ENCODE measurements around the gene ZMIZ2.
"Not testable (repeated sequence)": the region's sequence is repeated elsewhere in the genome, so short reads cannot be mapped to it uniquely, and the experiment has no call there.

The ZMIZ2 gene

GRCh38 chr7:44768628-44769371 lies 20.2 kb downstream of the ZMIZ2 start:
- no peaks in the 10 kb centered on the region for H3K9me3 ChIP-seq (ENCODE audit: control insufficient read depth, low read depth, low read length)
- H3K9ac ChIP-seq (ENCODE audit: low read length), result no peak overlapping the region
- H3K27me3 ChIP-seq (ENCODE audit: control insufficient read depth, insufficient read depth, low read length), result no peaks in the 10 kb centered on the region
- H3K27ac ChIP-seq (ENCODE audit: low read length), result no peak overlapping the region
- H3K36me3 ChIP-seq (ENCODE audit: control insufficient read depth, low read depth, low read length), result peaks cover 38% of the 10 kb centered on the region
- no peak overlapping the region for H3K4me3 ChIP-seq (ENCODE audit: low read length)
- H3K4me1 ChIP-seq (ENCODE audit: control insufficient read depth, low read depth, low read length), result no peaks in the 10 kb centered on the region

DNA sequence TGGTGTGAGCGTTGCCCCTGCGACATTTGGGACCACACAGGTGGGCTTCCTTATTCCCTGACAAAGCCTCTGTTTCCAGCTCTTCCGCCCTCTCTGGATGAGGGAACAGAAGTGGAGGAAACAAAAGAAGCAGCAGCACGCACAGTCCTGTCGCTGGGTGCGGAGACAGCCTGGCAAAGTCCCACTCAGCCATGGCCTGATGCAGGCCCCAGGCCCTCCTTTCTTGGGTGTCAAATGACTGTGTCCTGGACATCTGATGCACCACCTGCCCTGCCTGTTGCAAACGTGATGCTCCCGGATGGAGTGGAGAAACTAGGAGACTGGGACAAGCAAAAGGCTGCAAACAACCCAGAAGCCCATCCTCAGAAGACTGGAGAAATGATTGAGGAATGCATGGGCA lies 20.7 kb downstream of the ZMIZ2 start:
- Histone ChIP-seq H3K9me3 (ENCODE audit: control insufficient read depth, low read depth, low read length) (no peaks in the 10 kb centered on the region), H3K4me3 (ENCODE audit: low read length) (no peak overlapping the region), H3K27ac (ENCODE audit: low read length) (no peak overlapping the region), H3K36me3 (ENCODE audit: control insufficient read depth, low read depth, low read length) (peaks cover 32% of the 10 kb centered on the region), H3K9ac (ENCODE audit: low read length) (no peak overlapping the region), H3K4me1 (ENCODE audit: control insufficient read depth, low read depth, low read length) (no peaks in the 10 kb centered on the region), H3K27me3 (ENCODE audit: control insufficient read depth, insufficient read depth, low read length) (no peaks in the 10 kb centered on the region)

DNA sequence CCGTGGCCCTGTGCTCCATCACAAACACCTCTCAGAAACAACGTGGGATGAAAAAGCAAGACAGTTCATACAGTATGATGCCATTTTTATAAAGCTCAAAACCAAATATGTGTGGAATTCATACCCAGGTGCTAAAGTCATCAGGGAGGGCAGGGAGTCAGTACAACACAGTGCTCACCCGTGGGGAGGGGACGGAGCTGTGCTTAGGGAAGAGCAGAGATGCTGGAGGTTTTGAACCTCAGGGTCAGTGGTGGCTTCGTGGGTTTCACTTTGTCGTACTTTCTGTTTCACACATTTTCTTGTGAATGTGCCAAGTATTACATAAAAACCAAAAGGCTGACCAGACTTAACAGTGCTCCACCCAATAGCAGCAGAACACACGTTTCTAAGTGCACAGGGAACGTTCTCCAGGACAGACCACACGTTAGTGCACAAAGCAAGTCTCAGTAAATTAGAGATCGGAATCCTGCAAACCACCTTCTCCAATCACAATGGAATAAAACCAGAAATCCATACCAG lies 21.2 kb downstream of the ZMIZ2 start:
- H3K9ac ChIP-seq (ENCODE audit: low read length), result no peak overlapping the region
- no peak overlapping the region for H3K27ac ChIP-seq (ENCODE audit: low read length)
- no peaks in the 10 kb centered on the region for H3K4me1 ChIP-seq (ENCODE audit: control insufficient read depth, low read depth, low read length)
- H3K9me3 ChIP-seq (ENCODE audit: control insufficient read depth, low read depth, low read length), result no peaks in the 10 kb centered on the region
- no peaks in the 10 kb centered on the region for H3K27me3 ChIP-seq (ENCODE audit: control insufficient read depth, insufficient read depth, low read length)
- no peak overlapping the region for H3K4me3 ChIP-seq (ENCODE audit: low read length)
- H3K36me3 ChIP-seq (ENCODE audit: control insufficient read depth, low read depth, low read length), result peaks cover 28% of the 10 kb centered on the region

DNA sequence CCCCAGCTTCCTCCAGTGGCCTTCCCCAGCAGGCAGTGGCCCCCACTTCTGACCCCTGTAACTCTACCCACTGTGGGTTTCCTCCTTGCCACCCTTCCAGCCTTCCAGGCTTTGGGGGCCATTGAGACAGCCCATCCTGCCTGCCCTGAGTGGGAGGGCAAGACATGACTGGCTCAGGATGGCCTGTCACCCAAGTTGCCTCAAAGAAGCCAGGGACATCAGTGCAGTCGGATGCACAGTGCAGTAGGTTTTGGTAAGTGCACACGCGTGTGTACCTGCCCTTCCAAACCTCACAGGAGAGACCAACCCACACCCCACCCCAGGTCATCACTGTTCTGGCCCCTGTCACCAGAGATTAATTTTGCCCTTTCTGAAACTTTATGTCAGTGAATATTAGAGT lies 22.7 kb downstream of the ZMIZ2 start:
- Histone ChIP-seq H3K27ac (ENCODE audit: low read length) (no peak overlapping the region), H3K27me3 (ENCODE audit: control insufficient read depth, insufficient read depth, low read length) (no peaks in the 10 kb centered on the region), H3K9ac (ENCODE audit: low read length) (no peak overlapping the region), H3K4me1 (ENCODE audit: control insufficient read depth, low read depth, low read length) (no peaks in the 10 kb centered on the region), H3K4me3 (ENCODE audit: low read length) (no peak overlapping the region), H3K9me3 (ENCODE audit: control insufficient read depth, low read depth, low read length) (no peaks in the 10 kb centered on the region), H3K36me3 (ENCODE audit: control insufficient read depth, low read depth, low read length) (peaks cover 13% of the 10 kb centered on the region)

GRCh38 chr7:44772440-44772839 lies 23.8 kb downstream of the ZMIZ2 start:
- H3K27me3 ChIP-seq (ENCODE audit: control insufficient read depth, insufficient read depth, low read length), result no peaks in the 10 kb centered on the region
- H3K36me3 ChIP-seq (ENCODE audit: control insufficient read depth, low read depth, low read length), result peaks cover 2% of the 10 kb centered on the region
- no peaks in the 10 kb centered on the region for H3K9me3 ChIP-seq (ENCODE audit: control insufficient read depth, low read depth, low read length)
- H3K4me3 ChIP-seq (ENCODE audit: low read length), result no peak overlapping the region
- no peak overlapping the region for H3K9ac ChIP-seq (ENCODE audit: low read length)
- no peaks in the 10 kb centered on the region for H3K4me1 ChIP-seq (ENCODE audit: control insufficient read depth, low read depth, low read length)
- H3K27ac ChIP-seq (ENCODE audit: low read length), result no peak overlapping the region

GRCh38 chr7:44772867-44773266 lies 24.2 kb downstream of the ZMIZ2 start:
- no peak overlapping the region for H3K9ac ChIP-seq (ENCODE audit: low read length)
- H3K36me3 ChIP-seq (ENCODE audit: control insufficient read depth, low read depth, low read length), result no peaks in the 10 kb centered on the region
- H3K4me3 ChIP-seq (ENCODE audit: low read length), result no peak overlapping the region
- H3K27me3 ChIP-seq (ENCODE audit: control insufficient read depth, insufficient read depth, low read length), result no peaks in the 10 kb centered on the region
- H3K27ac ChIP-seq (ENCODE audit: low read length), result no peak overlapping the region
- H3K9me3 ChIP-seq (ENCODE audit: control insufficient read depth, low read depth, low read length), result no peaks in the 10 kb centered on the region
- no peaks in the 10 kb centered on the region for H3K4me1 ChIP-seq (ENCODE audit: control insufficient read depth, low read depth, low read length)

DNA sequence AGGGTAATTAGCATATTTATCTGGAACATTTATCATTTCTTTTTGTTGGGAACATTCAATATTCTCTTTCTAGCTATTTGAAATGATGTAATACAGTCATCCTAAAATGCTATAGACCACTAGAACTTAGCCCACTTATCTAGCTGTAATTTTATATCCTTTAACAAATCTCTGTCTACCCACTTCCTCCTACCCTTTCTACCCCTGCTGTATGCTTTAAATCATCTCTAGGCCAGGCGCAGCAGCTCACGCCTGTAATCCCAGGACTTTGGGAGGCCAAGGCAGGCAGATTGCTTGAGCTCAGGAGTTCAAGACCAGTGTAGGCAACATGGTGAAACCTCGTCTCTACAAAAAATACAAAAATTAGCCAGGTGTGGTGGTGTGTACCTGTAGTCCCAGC lies 25.8 kb downstream of the ZMIZ2 start:
- not testable (repeated sequence) for H3K4me1 ChIP-seq (ENCODE audit: control insufficient read depth, low read depth, low read length); H3K4me3 ChIP-seq (ENCODE audit: low read length); H3K27me3 ChIP-seq (ENCODE audit: control insufficient read depth, insufficient read depth, low read length); H3K36me3 ChIP-seq (ENCODE audit: control insufficient read depth, low read depth, low read length); H3K9me3 ChIP-seq (ENCODE audit: control insufficient read depth, low read depth, low read length); H3K9ac ChIP-seq (ENCODE audit: low read length); H3K27ac ChIP-seq (ENCODE audit: low read length)

DNA sequence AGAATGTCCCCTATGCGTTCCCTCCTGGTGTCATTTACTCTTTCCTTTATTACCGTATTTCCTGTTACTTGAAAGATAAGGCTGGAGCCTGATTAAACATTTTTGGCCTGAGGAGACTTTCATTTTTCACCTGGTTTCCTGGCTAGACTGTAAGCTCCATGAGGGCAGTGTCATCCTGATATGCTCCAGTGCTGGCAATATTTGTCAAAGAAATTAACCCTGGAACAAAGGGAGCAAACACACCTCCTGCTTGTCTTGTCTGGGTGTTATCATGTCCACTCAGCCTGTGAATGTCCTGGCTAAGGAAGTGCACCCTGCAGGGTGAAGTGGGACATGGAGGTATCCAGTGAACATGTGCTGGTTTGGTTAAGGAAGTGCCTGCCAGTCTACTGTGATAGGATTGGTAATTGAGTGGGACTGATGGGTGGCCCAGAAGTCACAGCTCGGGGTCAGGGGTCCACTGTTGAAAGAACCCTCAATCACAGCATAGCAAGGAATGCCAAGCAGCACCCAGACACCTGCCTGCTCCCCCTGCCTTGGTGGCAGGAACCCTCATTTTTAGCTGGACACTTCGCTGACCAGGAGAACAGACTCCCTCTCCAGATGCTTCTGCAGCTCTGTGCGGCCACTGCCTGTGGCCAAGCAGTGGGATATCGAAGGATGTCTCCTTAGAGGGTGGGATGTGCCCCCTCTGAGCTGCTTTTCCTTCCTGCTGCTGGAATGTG lies 26.9 kb downstream of the ZMIZ2 start:
- no peak overlapping the region for H3K4me3 ChIP-seq (ENCODE audit: low read length)
- H3K27me3 ChIP-seq (ENCODE audit: control insufficient read depth, insufficient read depth, low read length), result no peaks in the 10 kb centered on the region
- no peaks in the 10 kb centered on the region for H3K36me3 ChIP-seq (ENCODE audit: control insufficient read depth, low read depth, low read length)
- H3K9me3 ChIP-seq (ENCODE audit: control insufficient read depth, low read depth, low read length), result no peaks in the 10 kb centered on the region
- H3K4me1 ChIP-seq (ENCODE audit: control insufficient read depth, low read depth, low read length), result no peaks in the 10 kb centered on the region
- no peak overlapping the region for H3K27ac ChIP-seq (ENCODE audit: low read length)
- no peak overlapping the region for H3K9ac ChIP-seq (ENCODE audit: low read length)

DNA sequence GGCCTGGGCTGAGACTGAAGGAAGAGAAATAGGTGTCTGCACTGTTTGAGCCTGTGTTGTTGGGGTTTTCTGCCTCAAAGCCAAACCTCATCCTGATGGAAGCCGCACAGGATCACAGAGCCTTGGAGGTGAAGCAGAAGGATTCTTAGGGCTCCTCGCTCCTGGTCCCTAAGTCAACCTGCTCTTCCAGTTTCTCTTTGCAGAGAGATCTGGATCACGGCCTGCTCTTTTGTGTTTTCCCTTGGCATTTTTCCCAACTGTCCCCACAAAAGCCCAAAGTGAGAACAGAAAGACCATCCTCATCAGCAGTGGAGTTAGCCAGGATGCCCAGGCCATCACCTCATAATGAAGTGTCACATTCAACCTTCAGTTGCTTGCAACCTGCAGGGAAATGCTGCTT lies 27.6 kb downstream of the ZMIZ2 start:
- Histone ChIP-seq H3K4me1 (ENCODE audit: control insufficient read depth, low read depth, low read length) (no peaks in the 10 kb centered on the region), H3K9me3 (ENCODE audit: control insufficient read depth, low read depth, low read length) (no peaks in the 10 kb centered on the region), H3K9ac (ENCODE audit: low read length) (no peak overlapping the region), H3K4me3 (ENCODE audit: low read length) (no peak overlapping the region), H3K27ac (ENCODE audit: low read length) (no peak overlapping the region), H3K36me3 (ENCODE audit: control insufficient read depth, low read depth, low read length) (no peaks in the 10 kb centered on the region), H3K27me3 (ENCODE audit: control insufficient read depth, insufficient read depth, low read length) (no peaks in the 10 kb centered on the region)

GRCh38 chr7:44782460-44782859 lies 33.8 kb downstream of the ZMIZ2 start:
- Histone ChIP-seq H3K36me3 (ENCODE audit: control insufficient read depth, low read depth, low read length) (no peaks in the 10 kb centered on the region), H3K4me1 (ENCODE audit: control insufficient read depth, low read depth, low read length) (no peaks in the 10 kb centered on the region), H3K27me3 (ENCODE audit: control insufficient read depth, insufficient read depth, low read length) (no peaks in the 10 kb centered on the region), H3K9ac (ENCODE audit: low read length) (no peak overlapping the region), H3K27ac (ENCODE audit: low read length) (no peak overlapping the region), H3K9me3 (ENCODE audit: control insufficient read depth, low read depth, low read length) (no peaks in the 10 kb centered on the region), H3K4me3 (ENCODE audit: low read length) (no peak overlapping the region)

- no peak overlapping the region for H3K27ac ChIP-seq (ENCODE audit: low read length)
- no peak overlapping the region for H3K4me3 ChIP-seq (ENCODE audit: low read length)
- no peaks in the 10 kb centered on the region for H3K9me3 ChIP-seq (ENCODE audit: control insufficient read depth, low read depth, low read length)
- no peak overlapping the region for H3K9ac ChIP-seq (ENCODE audit: low read length)
- H3K27me3 ChIP-seq (ENCODE audit: control insufficient read depth, insufficient read depth, low read length), result no peaks in the 10 kb centered on the region
- H3K36me3 ChIP-seq (ENCODE audit: control insufficient read depth, low read depth, low read length), result no peaks in the 10 kb centered on the region
- H3K4me1 ChIP-seq (ENCODE audit: control insufficient read depth, low read depth, low read length), result no peaks in the 10 kb centered on the region
These were observed 34.8 kb downstream of the ZMIZ2 start for GRCh38 chr7:44783407-44783806.

DNA sequence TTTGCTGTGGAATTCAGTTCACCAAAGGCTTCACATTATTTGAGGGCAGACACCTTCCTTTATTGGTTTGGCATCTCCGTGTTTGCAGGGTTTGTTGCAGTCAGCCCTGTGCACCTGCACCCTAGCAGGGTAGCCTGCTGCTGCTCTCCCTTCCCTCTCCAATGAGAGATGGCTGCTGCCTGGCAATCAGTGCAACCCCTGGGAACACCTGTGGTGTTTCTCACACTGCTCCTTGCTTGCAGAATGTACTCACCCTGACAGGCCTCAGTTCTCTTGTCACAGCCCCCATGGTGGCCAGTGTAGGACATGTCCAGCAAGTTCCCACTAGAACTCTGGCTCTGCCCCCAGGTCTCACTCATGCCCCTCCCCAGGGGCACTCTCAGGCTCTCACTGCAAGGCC lies 35.7 kb downstream of the ZMIZ2 start:
- Histone ChIP-seq H3K4me3 (ENCODE audit: low read length) (no peak overlapping the region), H3K27ac (ENCODE audit: low read length) (no peak overlapping the region), H3K4me1 (ENCODE audit: control insufficient read depth, low read depth, low read length) (no peaks in the 10 kb centered on the region), H3K9me3 (ENCODE audit: control insufficient read depth, low read depth, low read length) (no peaks in the 10 kb centered on the region), H3K36me3 (ENCODE audit: control insufficient read depth, low read depth, low read length) (no peaks in the 10 kb centered on the region), H3K9ac (ENCODE audit: low read length) (no peak overlapping the region), H3K27me3 (ENCODE audit: control insufficient read depth, insufficient read depth, low read length) (no peaks in the 10 kb centered on the region)
